Nephron (organoid): Measurements from ENCODE around the gene SGCA.

ENCODE experiments used
- H3K27ac Mint-ChIP-seq, 3 experiments: 2 replicates each; pipeline ENCODE4 v1.8.0; 2020; ENCODE audit warnings: mixed read lengths in 3 of 3, mild to moderate bottlenecking in 2 of 3, moderate library complexity in 1 of 3
- H3K27me3 Mint-ChIP-seq: 2 replicates; pipeline ENCODE4 v1.8.0; 2021; ENCODE audit warnings: low read depth, mild to moderate bottlenecking, moderate library complexity, mixed read lengths
- H3K36me3 Mint-ChIP-seq: 2 replicates; pipeline ENCODE4 v1.8.0; 2020; ENCODE audit warnings: low read depth, mixed read lengths
- H3K4me1 Mint-ChIP-seq: 2 replicates; pipeline ENCODE4 v1.8.0; 2020; ENCODE audit warnings: mixed read lengths
- H3K4me3 Mint-ChIP-seq, 3 experiments: 2 replicates each; pipeline ENCODE4 v1.8.0; 2020; ENCODE audit warnings: mild to moderate bottlenecking in 3 of 3, mixed read lengths in 3 of 3, moderate library complexity in 2 of 3
- H3K9me3 Mint-ChIP-seq: 2 replicates; pipeline ENCODE4 v1.8.0; 2020; ENCODE audit warnings: mixed read lengths
- CTCF ChIP-seq, 3 experiments: fragments of 200-600 bp; sonication (generic); IDR thresholded peaks; one replicate each; pipeline ENCODE4 v1.5.0; 2021; ENCODE audit warnings: antibody characterized with exemption in 3 of 3; ENCODE audit not compliant: unreplicated experiment in 3 of 3

Gene SGCA

GRCh38 chr17:50155115-50155819 is 10.5 kb upstream of the SGCA start:
- TF ChIP-seq CTCF (IDR thresholded peaks at IDR 0.05; ENCODE audit: unreplicated experiment in 3 of 3) = no peak
- H3K9me3 Mint-ChIP-seq = no peaks in the 10 kb centered on the region
- peaks cover 18% of the 10 kb centered on the region for H3K4me1 Mint-ChIP-seq
- H3K36me3 Mint-ChIP-seq = no peaks in the 10 kb centered on the region
- peak overlapping the region; percentile 48 to 81 (median 74) for H3K4me3 Mint-ChIP-seq
- H3K27me3 Mint-ChIP-seq = peaks cover 4% of the 10 kb centered on the region
- peak overlapping the region; percentile 92 to 99 (median 99) for H3K27ac Mint-ChIP-seq

GRCh38 chr17:50157891-50158290 is 7.9 kb upstream of the SGCA start:
- Mint-ChIP-seq H3K27me3 (no peaks in the 10 kb centered on the region), H3K27ac (peak overlapping the region in 2 of 3 experiments; percentile 9 to 79), H3K4me1 (peaks cover 25% of the 10 kb centered on the region), H3K9me3 (no peaks in the 10 kb centered on the region), H3K36me3 (no peaks in the 10 kb centered on the region), H3K4me3 (no peak overlapping the region)
- TF ChIP-seq CTCF (IDR thresholded peaks at IDR 0.05; ENCODE audit: unreplicated experiment in 3 of 3) = no peak

- H3K27ac Mint-ChIP-seq = peak overlapping the region; percentile 69 to 92 (median 78)
- H3K9me3 Mint-ChIP-seq = no peaks in the 10 kb centered on the region
- H3K4me3 Mint-ChIP-seq = peak overlapping the region; percentile 86 to 88 (median 87)
- no peaks in the 10 kb centered on the region for H3K27me3 Mint-ChIP-seq
- H3K4me1 Mint-ChIP-seq = peaks cover 29% of the 10 kb centered on the region
- no peaks in the 10 kb centered on the region for H3K36me3 Mint-ChIP-seq
- TF ChIP-seq CTCF (IDR thresholded peaks at IDR 0.05; ENCODE audit: unreplicated experiment in 3 of 3) = peak; percentile 93 to 96 (median 95)
These were observed 4.5 kb upstream of the SGCA start for GRCh38 chr17:50161023-50161910.

GRCh38 chr17:50161911-50162288 is 3.9 kb upstream of the SGCA start:
- Mint-ChIP-seq H3K27ac (peak overlapping the region; percentile 69 to 92 (median 78)), H3K36me3 (no peaks in the 10 kb centered on the region), H3K27me3 (no peaks in the 10 kb centered on the region), H3K4me1 (peaks cover 29% of the 10 kb centered on the region), H3K4me3 (peak overlapping the region; percentile 86 to 88 (median 87)), H3K9me3 (no peaks in the 10 kb centered on the region)
- no peak for TF ChIP-seq CTCF (IDR thresholded peaks at IDR 0.05; ENCODE audit: unreplicated experiment in 3 of 3)

- no peaks in the 10 kb centered on the region for H3K9me3 Mint-ChIP-seq
- H3K4me1 Mint-ChIP-seq = peaks cover 29% of the 10 kb centered on the region
- H3K27me3 Mint-ChIP-seq = no peaks in the 10 kb centered on the region
These were observed 3.1 kb upstream of the SGCA start for GRCh38 chr17:50162466-50163254.

More at GRCh38 chr17:50162466-50163254, 3.1 kb upstream of the SGCA start:
- peak overlapping the region in 1 of 3 experiments; percentile 8 for H3K4me3 Mint-ChIP-seq
- no peaks in the 10 kb centered on the region for H3K36me3 Mint-ChIP-seq
- peak overlapping the region; percentile 41 to 77 (median 55) for H3K27ac Mint-ChIP-seq
- TF ChIP-seq CTCF (IDR thresholded peaks at IDR 0.05; ENCODE audit: unreplicated experiment in 3 of 3) = no peak
